IMR-90 (cell line): Measurements from ENCODE around the gene RALGPS1. TPM values are rescaled to one million over a fixed set of nuclear protein-coding genes. Genes with fewer than 3 reads are reported as not detected.

Source experiments
- ATAC-seq: fragments of 200-7000 bp; cut with Tn5 transposase; 2 replicates; pipeline ENCODE4 v1.9.1; 2020; ENCODE audit warnings: low read depth, mild to moderate bottlenecking, moderate library complexity
- BruUV-seq: library from RNA; stranded (reverse); fragments of 400-500 nt; replicated peaks from 2 replicates; lab custom pipeline; 2021; lab: Mats Ljungman, UMichigan
- CTCF ChIA-PET: fragments of 300-600 bp; formaldehyde crosslinking; extraction: SDS; loops from one replicate; lab custom pipeline; 2021; ENCODE audit warnings: antibody characterized with exemption; lab: Yijun Ruan, JAX
- POLR2A ChIA-PET: fragments of 300-600 bp; sonication (Branson Sonifier 250); formaldehyde crosslinking; loops from one replicate; lab custom pipeline; 2022; ENCODE audit warnings: antibody characterized with exemption; ENCODE audit not compliant: unreplicated experiment; lab: Charles Lee
- DNase-seq: peaks from one replicate; pipeline ENCODE4 v3.0.0; 2013
- H2AFZ ChIP-seq: replicated peaks from 2 replicates; pipeline ENCODE3; 2013; ENCODE audit warnings: low read length, mild to moderate bottlenecking; ENCODE audit not compliant: poor library complexity
- H2AK5ac ChIP-seq: 2 replicates; pipeline ENCODE4 v1.6.1; 2013; ENCODE audit warnings: low read depth, low read length, inconsistent platforms
- H2AK9ac ChIP-seq: replicated peaks from 2 replicates; pipeline ENCODE3; 2013; ENCODE audit warnings: mild to moderate bottlenecking, low read depth, low read length, moderate library complexity; ENCODE audit not compliant: poor library complexity
- H2BK120ac ChIP-seq: 2 replicates; pipeline ENCODE4 v1.6.1; 2013; ENCODE audit warnings: low read depth, low read length, inconsistent platforms
- H2BK15ac ChIP-seq: 3 replicates; pipeline ENCODE4 v1.6.1; 2013; ENCODE audit warnings: low read depth, low read length, inconsistent platforms
- H2BK20ac ChIP-seq: 2 replicates; pipeline ENCODE4 v1.6.1; 2013; ENCODE audit warnings: low read depth, mild to moderate bottlenecking, inconsistent platforms, low read length, moderate library complexity
- H2BK5ac ChIP-seq: 2 replicates; pipeline ENCODE4 v1.6.1; 2013; ENCODE audit warnings: mild to moderate bottlenecking, low read depth, low read length, inconsistent platforms; ENCODE audit not compliant: poor library complexity, severe bottlenecking
- H3K14ac ChIP-seq: replicated peaks from 2 replicates; pipeline ENCODE4 v1.6.1; 2013; ENCODE audit warnings: low read depth, low read length, inconsistent platforms
- H3K18ac ChIP-seq: 2 replicates; pipeline ENCODE4 v1.6.1; 2013; ENCODE audit warnings: low read depth, low read length, control low read depth
- H3K23ac ChIP-seq: 2 replicates; pipeline ENCODE4 v1.6.1; 2013; ENCODE audit warnings: low read depth, low read length, inconsistent platforms
- H3K27ac ChIP-seq: 2 replicates; pipeline ENCODE4 v1.5.1; 2013; ENCODE audit warnings: mild to moderate bottlenecking, control low read depth, low read length; ENCODE audit not compliant: insufficient read depth
- H3K27me3 ChIP-seq: 2 replicates; pipeline ENCODE4 v1.6.1; 2013; ENCODE audit warnings: low read length; ENCODE audit not compliant: control insufficient read depth, insufficient read depth
- H3K36me3 ChIP-seq: 2 replicates; pipeline ENCODE4 v1.6.1; 2013; ENCODE audit warnings: low read length, mixed read lengths; ENCODE audit not compliant: control insufficient read depth, insufficient read depth
- H3K4ac ChIP-seq: 2 replicates; pipeline ENCODE4 v1.6.1; 2013; ENCODE audit warnings: low read depth, low read length, inconsistent platforms
- H3K4me1 ChIP-seq: 2 replicates; pipeline ENCODE4 v1.6.1; 2013; ENCODE audit warnings: low read length, mixed read lengths; ENCODE audit not compliant: control insufficient read depth, insufficient read depth
- H3K4me2 ChIP-seq: 2 replicates; pipeline ENCODE4 v1.6.1; 2013; ENCODE audit warnings: low read depth, mild to moderate bottlenecking, control low read depth, low read length, moderate library complexity
- H3K4me3 ChIP-seq: 2 replicates; pipeline ENCODE4 v1.5.1; 2013; ENCODE audit warnings: low read depth, mild to moderate bottlenecking, control low read depth, low read length, moderate library complexity; ENCODE audit not compliant: insufficient read depth
- H3K56ac ChIP-seq: 2 replicates; pipeline ENCODE4 v1.6.1; 2013; ENCODE audit warnings: low read length, inconsistent platforms; ENCODE audit not compliant: insufficient read depth; ENCODE audit errors: extremely low read depth
- H3K79me1 ChIP-seq, 2 experiments: 2 replicates each; pipeline ENCODE4 v1.6.1; 2013; ENCODE audit warnings: low read length in 2 of 2, inconsistent platforms in 1 of 2, low read depth in 1 of 2
- H3K9ac ChIP-seq: 2 replicates; pipeline ENCODE4 v1.6.1; 2013; ENCODE audit warnings: low read depth, low read length, control low read depth
- H3K9me1 ChIP-seq: 2 replicates; pipeline ENCODE4 v1.6.1; 2013; ENCODE audit warnings: low read length, inconsistent platforms; ENCODE audit not compliant: insufficient read depth
- H3K9me3 ChIP-seq: 2 replicates; pipeline ENCODE4 v1.6.1; 2013; ENCODE audit warnings: low read length; ENCODE audit not compliant: control insufficient read depth, insufficient read depth
- H4K20me1 ChIP-seq: 2 replicates; pipeline ENCODE4 v1.6.1; 2013; ENCODE audit warnings: low read length, inconsistent platforms; ENCODE audit not compliant: insufficient read depth
- H4K5ac ChIP-seq: 2 replicates; pipeline ENCODE4 v1.6.1; 2013; ENCODE audit warnings: mild to moderate bottlenecking, low read depth, low read length, control low read depth
- H4K8ac ChIP-seq, 2 experiments: 2 replicates each; pipeline ENCODE4 v1.6.1; 2013; ENCODE audit warnings: low read depth in 2 of 2, low read length in 2 of 2, control low read depth in 1 of 2, inconsistent platforms in 1 of 2
- H4K91ac ChIP-seq: 2 replicates; pipeline ENCODE4 v1.6.1; 2013; ENCODE audit warnings: low read depth, low read length, inconsistent platforms; ENCODE audit not compliant: insufficient read depth
- CEBPB ChIP-seq: IDR thresholded peaks from 2 replicates; pipeline ENCODE4 v1.6.1; 2012; ENCODE audit warnings: low read depth, low read length, improper control_type of control experiment
- CHD1 ChIP-seq: IDR thresholded peaks from 2 replicates; pipeline ENCODE4 v1.6.1; 2012; ENCODE audit warnings: low read depth, low read length, improper control_type of control experiment
- MAFK ChIP-seq: IDR thresholded peaks from 2 replicates; pipeline ENCODE4 v1.6.1; 2012; ENCODE audit warnings: low read depth, low read length, improper control_type of control experiment
- RCOR1 ChIP-seq: IDR thresholded peaks from 2 replicates; pipeline ENCODE4 v1.6.1; 2012; ENCODE audit warnings: mild to moderate bottlenecking, low read length, improper control_type of control experiment; ENCODE audit not compliant: insufficient replicate concordance
- WGBS, 2 experiments: methylation state at CpG; one replicate each; pipeline versions ENCODE4 v1.1.5 to v1.1.7; 2013; ENCODE audit warnings: missing lambda C conversion rate in 2 of 2; ENCODE audit not compliant: insufficient read length in 1 of 2; ENCODE audit errors: extremely low coverage in 2 of 2; 5-methylcytosine and 5-hydroxymethylcytosine counted together
- dilution Hi-C: fragments of 300-500 bp; cut with HindIII; formaldehyde crosslinking; loops from one replicate; pipeline ENCODE4 v1.14.3; 2018; ENCODE audit warnings: low sequenced_read_pairs; ENCODE audit not compliant: unreplicated experiment
- in situ Hi-C: fragments of 300-500 bp; cut with MboI; formaldehyde crosslinking; loops from 3 replicates; pipeline ENCODE4 v1.14.3; 2019; ENCODE audit warnings: low sequenced_read_pairs, inconsistent platforms, mixed read lengths
- intact Hi-C: fragments of 100-400 bp; cut with micrococcal nuclease; formaldehyde crosslinking; loops from 2 replicates; pipeline ENCODE4 v1.10.0; 2022
- polyA plus RNA-seq, 3 experiments: library from polyadenylated mRNA; depleted of rRNA; stranded (reverse); fragments of >200 nt; gene quantifications; 2 replicates each; pipeline ENCODE4 v1.2.3, GENCODE V29; 2012; ENCODE audit warnings: low replicate concordance in 1 of 3
- total RNA-seq: library from RNA; depleted of rRNA; stranded (reverse); fragments of >200 nt; gene quantifications from 2 replicates; pipeline ENCODE4 v1.2.3, GENCODE V29; 2012

The RALGPS1 gene
- total and polyA plus RNA-seq, 2 of the 4 experiments (the other 2 are of a cell fraction), result 0.90 to 2.8 TPM

GRCh38 chr9:127194881-127195713 is 280.5 kb downstream of the RALGPS1 start:
- TF ChIP-seq MAFK (peak; percentile 29; the same call in 1 of the 2 replicates), CHD1 (no peak), RCOR1 (peak; percentile 46), CEBPB (no peak)

More at GRCh38 chr9:127194881-127195713, 280.5 kb downstream of the RALGPS1 start:
- Histone ChIP-seq H4K20me1 (no peaks in the 10 kb centered on the region), H3K79me1 (no peaks in the 10 kb centered on the region), H4K91ac (no peak overlapping the region), H2AK5ac (peak overlapping the region; percentile 45; the same call in 1 of the 2 replicates), H4K8ac (no peak overlapping the region), H2BK20ac (no peak overlapping the region), H3K36me3 (no peaks in the 10 kb centered on the region), H3K9me3 (no peaks in the 10 kb centered on the region), H3K23ac (no peak overlapping the region), H3K18ac (no peak overlapping the region), H3K9ac (no peak overlapping the region), H2BK120ac (peak overlapping the region; percentile 22; the same call in 1 of the 2 replicates), H3K4me2 (no peak overlapping the region), H3K56ac (no peak overlapping the region), H3K9me1 (peaks cover 12% of the 10 kb centered on the region; the same call in 1 of the 2 replicates), H2BK5ac (no peak overlapping the region), H4K5ac (no peak overlapping the region), H2BK15ac (peak overlapping the region; percentile 73; the same call in 1 of the 3 replicates), H3K4ac (no peak overlapping the region), H3K4me1 (peaks cover 14% of the 10 kb centered on the region; the same call in 1 of the 2 replicates), H3K27ac (no peak overlapping the region), H3K14ac (no peak overlapping the region), H3K4me3 (no peak overlapping the region), H2AFZ (peak overlapping the region; percentile 13), H2AK9ac (no peak overlapping the region), H3K27me3 (no peaks in the 10 kb centered on the region)
- in situ Hi-C loops (loop anchor here (5.0 to 10.0 kb wide), 2 partner anchors 230 to 253 kb away; no protein-coding TSS in a partner anchor), dilution Hi-C loops (no loop called here), intact Hi-C loops (loop anchor here (5.0 kb wide), 1 partner anchor 93 kb away; no protein-coding TSS in a partner anchor)
- CTCF ChIA-PET, result no interaction called here
- POLR2A ChIA-PET, result interaction anchor here (0.5 kb wide), 1 partner anchor 75 kb away, joined by 8 read pairs; no protein-coding TSS in a partner anchor
- BruUV-seq, result no TSS peak
- WGBS, 2 experiments, result no CpG with 5 or more reads among the region's 12 CpGs
- peak; percentile 37 for DNase-seq
- no peak for ATAC-seq
